ENCODE results near the gene IGFALS. TPM values are rescaled to one million over a fixed set of nuclear protein-coding genes. Genes with fewer than 3 reads are reported as not detected.

The IGFALS gene
- 0.05 TPM in 1 of 2 replicates, not detected in the other for total RNA-seq

DNA sequence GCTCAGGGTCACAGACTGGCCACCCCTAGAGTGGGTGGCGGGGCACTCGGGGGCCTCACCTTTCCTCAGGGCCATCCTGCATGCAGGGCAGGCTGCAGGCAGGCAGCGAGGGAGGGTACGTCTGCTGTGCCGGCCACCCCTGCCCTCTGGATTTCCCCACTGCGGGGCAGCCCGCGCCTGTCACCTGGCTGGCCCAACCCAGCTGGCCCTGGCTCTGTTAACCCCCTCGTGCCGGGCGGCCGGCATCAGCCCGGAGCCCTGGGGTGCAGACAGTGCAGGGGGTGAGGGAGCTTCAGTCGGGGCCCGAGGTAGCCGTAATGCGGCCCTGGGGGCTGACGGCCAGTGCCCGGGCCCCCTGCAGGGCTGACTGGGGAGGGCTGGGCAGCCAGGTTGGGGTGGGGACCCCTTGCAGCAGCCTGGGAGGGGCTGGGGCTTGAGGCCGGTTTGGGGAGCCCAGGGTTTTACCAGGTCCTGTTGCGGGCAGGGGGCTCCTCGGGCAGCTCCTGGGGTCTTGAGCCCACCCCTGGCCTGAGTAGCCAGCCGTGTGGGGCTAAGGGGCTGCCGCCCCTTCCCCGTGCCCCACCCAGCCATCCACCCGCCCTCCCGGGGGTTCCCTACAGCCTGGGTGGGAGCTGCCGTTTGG is at the start of gene IGFALS:
Gene IGFALS, minus strand, starts transcription at position 128 of the 643 bp plus-strand sequence. Its CDS starts 53 bp downstream, at position 75.
- DNase-seq (ENCODE audit: low read depth) = no peak

- peak; percentile 36 for DNase-seq (ENCODE audit: low read depth)
Measured at GRCh38 chr16:1839554-1839953, 46.0 kb upstream of the IGFALS start.

GRCh38 chr16:1834096-1834495 is 40.6 kb upstream of the IGFALS start:
- no peak for DNase-seq (ENCODE audit: low read depth)

GRCh38 chr16:1832838-1833454 is 39.4 kb upstream of the IGFALS start:
- no peak for DNase-seq (ENCODE audit: low read depth)

- no peak for DNase-seq (ENCODE audit: low read depth)
Measured at GRCh38 chr16:1831186-1832075, 37.9 kb upstream of the IGFALS start.

DNA sequence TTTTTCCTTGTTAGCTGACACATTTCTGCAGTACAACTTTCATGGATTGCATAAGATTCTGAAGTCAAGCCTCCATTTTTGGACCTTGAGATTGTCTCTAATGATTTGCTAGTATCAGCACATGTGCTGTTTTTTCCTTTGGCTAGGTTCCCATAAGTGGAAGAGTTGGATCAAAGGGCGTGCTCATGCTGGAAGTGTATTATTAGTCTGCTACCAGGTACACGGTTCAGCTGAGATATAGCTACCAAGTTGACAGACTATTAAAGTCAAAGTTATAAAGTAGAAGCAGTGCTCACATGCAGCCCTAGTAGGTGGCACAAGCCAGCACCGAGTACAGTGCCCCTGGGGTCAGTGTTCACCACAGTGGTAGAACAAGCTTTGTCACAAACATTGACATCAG is 36.7 kb upstream of the IGFALS start:
- DNase-seq (ENCODE audit: low read depth) = peak; percentile 62

DNA sequence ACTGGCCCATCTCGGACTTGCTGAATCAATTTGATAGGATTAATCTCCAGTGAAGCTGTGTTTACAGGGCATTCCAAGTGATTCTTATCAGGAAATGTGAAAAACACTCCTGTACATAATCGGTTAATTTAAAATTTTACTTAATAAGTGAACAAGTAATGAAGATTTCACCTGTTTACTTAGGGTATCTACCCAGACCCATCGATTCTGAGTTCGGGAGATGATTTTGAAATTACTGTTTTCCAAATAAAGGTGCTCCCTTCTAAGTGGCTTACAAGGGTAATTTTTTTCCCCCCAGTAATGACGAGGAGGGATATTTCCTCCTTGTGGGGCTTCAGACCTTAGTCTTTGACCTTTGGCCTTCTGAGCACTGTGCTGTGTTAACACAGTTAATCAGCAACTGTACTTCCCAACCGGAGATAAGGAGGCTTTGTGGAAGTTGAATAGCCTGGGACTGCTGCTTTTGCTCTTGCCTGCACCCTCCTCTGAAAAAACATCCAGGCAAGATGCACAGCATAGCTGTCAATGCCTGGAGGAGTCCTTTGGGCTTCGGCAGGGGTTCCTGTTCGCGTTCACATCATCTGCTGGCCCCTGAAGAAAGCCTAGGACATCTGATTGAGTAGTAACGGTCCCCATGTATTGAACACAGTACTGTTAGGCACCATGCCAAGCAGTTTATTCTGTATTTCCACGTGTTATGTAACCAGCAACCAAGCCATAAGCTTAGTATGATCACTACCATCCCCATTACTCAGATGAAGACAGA is 35.3 kb upstream of the IGFALS start:
- DNase-seq (ENCODE audit: low read depth) = peak; percentile 69

DNA sequence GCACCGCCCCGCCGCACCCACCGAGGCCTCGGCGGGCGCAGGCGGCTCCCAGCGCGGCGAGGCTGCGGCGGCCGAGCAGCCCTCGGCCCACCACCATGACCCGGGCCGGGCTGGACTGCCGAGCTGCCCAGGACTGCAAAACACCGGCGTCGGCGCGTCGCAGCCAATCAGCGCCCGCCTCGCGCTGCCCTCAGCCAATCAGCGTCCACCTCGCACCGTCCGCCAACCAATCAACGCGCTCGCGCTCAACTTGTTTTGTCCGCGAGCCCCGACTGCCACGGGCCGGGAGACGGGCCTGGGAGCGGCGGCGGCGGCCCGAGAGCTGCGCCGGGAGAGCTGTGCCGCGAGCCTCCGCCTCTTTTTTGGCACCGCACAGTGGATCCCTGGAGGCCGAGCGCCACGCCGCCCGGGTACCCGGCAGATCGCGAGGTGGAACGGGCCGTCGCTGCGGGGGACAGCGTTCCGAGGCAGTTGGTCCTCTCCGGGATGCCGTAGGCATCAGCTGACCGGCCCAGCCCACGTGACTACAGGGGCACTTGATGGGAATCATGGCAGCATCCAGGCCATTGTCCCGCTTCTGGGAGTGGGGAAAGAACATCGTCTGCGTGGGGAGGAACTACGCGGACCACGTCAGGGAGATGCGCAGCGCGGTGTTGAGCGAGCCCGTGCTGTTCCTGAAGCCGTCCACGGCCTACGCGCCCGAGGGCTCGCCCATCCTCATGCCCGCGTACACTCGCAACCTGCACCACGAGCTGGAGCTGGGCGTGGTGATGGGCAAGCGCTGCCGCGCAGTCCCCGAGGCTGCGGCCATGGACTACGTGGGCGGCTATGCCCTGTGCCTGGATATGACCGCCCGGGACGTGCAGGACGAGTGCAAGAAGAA is 33.4 kb upstream of the IGFALS start, which contains the start of the genes FAHD1 and HAGH:
Gene FAHD1, plus strand, starts transcription at position 516 of the 883 bp plus-strand sequence. Its CDS starts 33 bp downstream, at position 549.
Gene HAGH, minus strand, starts transcription at position 135 of the 883 bp plus-strand sequence. Its CDS starts 38 bp downstream, at position 97.
- peak; percentile 82 for DNase-seq (ENCODE audit: low read depth)

- no peak for DNase-seq (ENCODE audit: low read depth)
Measured at GRCh38 chr16:1825864-1826690, 32.6 kb upstream of the IGFALS start.

DNA sequence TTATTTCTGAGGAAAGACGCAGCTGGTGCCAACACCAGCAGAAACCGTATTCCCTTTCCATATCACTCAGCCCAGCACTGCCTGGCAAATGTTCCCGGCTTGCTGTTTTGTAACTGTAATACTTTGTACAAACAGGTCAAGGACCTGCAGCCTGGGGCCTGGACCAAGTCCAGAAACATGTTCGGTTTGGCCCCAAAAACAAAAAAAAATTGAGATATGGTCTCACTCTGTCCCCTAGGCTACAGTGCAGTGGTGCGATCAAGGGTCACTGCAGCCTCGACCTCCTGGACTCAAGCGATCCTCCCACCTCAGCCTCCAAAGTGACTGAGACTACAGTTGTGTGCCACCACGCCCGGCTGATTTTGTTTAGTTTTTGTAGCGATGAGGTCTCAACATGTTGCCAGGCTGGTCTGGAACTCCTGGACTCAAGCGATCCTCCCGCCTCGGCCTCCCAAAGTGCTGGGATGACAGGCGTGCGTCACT is 31.9 kb upstream of the IGFALS start:
- DNase-seq (ENCODE audit: low read depth) = no peak

GRCh38 chr16:1823821-1824220 is 30.3 kb upstream of the IGFALS start:
- peak; percentile 65 for DNase-seq (ENCODE audit: low read depth)

DNA sequence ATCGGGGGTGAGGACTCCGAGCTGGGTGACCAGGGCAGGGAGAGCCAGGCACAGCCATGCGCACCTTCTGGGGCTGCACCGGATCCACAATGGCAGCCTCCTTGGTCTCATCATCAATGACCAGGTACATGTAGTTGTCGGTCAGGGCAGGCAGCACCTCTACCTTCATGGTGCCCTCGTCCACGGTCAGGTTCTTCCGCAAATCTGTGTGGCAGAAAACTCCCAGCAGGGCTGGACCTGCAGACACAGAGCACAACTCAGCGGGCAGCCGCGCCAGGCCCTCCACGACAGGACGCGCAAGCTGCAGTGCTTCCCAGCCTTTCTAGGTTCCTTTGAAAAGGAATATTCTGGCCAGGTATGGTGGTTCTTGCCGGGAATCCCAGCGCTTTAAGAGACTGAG is 29.3 kb upstream of the IGFALS start:
- DNase-seq (ENCODE audit: low read depth) = no peak

GRCh38 chr16:1821861-1822611 is 28.5 kb upstream of the IGFALS start:
- peak; percentile 17 for DNase-seq (ENCODE audit: low read depth)

DNA sequence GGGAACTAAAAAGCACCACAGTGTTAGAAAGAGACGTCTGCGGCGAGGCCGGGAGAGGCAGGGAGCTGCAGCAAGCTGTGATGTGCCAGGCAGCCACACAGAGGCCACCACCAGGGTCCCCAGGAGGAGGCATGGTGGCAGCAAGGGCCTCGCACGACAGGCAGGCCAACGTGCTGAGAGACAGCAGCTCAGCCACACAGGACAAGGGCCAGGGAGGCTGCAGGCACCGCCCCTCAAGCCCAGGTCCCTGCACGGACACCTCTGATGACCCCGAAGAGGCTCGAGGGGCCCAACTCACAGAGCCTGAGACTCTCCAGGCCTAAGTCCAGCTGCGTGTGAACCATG is 27.4 kb upstream of the IGFALS start:
- DNase-seq (ENCODE audit: low read depth) = no peak

DNA sequence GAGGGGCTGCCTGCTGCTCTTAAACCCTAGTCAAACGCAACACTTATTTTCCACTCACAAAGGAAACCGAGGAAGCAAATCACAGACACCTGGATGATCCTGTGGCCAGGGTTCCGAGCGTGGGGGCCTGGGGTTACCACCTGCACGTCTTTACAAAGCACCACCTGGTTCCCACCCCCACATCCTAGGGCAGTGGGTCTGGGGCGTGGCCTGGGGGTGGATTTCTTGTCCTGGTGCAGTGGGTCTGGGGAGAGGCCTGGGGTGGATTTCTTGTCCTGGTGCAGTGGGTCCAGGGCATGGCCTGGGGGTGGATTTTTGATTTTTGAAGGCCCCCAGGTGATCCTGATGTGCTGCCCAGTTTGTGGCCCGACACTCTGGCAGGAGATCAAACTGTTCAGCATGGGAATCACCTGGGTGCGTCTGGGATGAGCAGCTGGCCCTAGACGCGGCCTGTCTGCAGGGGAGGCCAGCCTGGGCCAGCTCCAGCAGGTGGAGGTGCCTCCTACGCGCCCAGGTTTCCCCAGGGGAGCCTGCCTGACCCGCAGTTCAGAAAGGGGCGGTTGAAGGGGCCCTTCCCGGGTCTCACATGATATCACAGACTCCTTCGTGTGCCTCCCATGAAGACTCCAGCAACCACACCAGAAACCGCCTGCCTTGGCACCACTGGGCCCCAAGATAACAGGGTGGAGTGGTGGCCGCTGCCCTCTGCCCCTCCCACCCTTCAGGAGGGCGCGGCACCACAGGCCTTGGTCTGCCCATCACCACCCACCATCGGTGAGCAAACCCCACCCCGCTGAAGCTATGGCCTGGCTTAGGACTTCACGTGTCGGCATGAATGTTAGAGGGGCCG is 26.8 kb upstream of the IGFALS start:
- no peak for DNase-seq (ENCODE audit: low read depth)

- DNase-seq (ENCODE audit: low read depth) = no peak
Measured at GRCh38 chr16:1819611-1820010, 26.1 kb upstream of the IGFALS start.

- no peak for DNase-seq (ENCODE audit: low read depth)
Measured at GRCh38 chr16:1818873-1819525, 25.5 kb upstream of the IGFALS start.
